IMR-90 (cell line): ENCODE results near the gene CCDC51.

ENCODE experiments used
- CHD1 ChIP-seq: IDR thresholded peaks from 2 replicates; pipeline ENCODE4 v1.6.1; 2012; ENCODE audit warnings: low read depth, low read length, improper control_type of control experiment
- POLR2A ChIP-seq: IDR thresholded peaks from 2 replicates; pipeline ENCODE4 v1.6.1; 2012; ENCODE audit warnings: mild to moderate bottlenecking, low read depth, low read length
- RAD21 ChIP-seq: IDR thresholded peaks from 2 replicates; pipeline ENCODE4 v1.6.1; 2012; ENCODE audit warnings: low read length, improper control_type of control experiment
- TF ChIP-seq, protein P1 (sequence below): conservative IDR thresholded peaks from 2 replicates; pipeline ENCODE4 v1.5.1; 2012; ENCODE audit warnings: mild to moderate bottlenecking, low read depth, low read length, improper control_type of control experiment

DNA sequence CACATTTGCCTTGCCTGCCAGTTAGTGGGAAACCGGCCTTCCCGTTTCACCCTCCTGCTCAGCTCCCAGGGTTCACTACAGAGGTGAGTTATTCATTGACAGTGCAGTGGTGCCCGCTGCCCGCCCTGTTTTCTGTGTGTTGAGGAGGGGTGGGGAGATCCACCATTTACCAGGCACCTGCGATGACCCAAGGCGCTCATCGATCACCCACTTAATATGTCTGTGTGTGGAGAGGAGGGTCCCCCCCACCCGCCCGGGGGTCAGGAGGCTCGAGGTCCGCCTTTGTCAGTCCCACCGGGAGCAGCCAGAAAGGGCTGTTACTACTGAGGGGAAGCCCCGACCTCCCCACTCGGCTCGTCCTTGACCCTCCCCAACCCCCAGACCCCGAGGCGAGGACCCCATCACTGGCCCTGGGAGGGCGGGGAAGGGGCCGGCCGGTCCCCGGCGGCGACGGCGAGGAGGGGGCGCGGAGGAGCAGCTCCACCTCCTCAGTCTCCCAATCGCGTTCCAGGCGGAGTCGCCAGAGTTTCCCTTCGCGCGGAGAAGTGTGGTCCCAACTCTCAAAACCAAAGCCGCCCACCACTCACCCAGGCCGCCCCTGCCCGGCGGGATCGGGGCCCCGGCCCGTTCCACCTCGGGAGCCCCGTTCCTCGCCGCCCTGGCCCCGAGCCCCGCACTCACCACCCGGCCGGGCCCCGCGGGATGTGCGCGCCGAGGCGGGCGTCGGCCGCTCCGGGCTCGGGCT, 11.2 kb downstream of the CCDC51 start:
- TF ChIP-seq RAD21 = no peak
- TF ChIP-seq, protein P1, sequence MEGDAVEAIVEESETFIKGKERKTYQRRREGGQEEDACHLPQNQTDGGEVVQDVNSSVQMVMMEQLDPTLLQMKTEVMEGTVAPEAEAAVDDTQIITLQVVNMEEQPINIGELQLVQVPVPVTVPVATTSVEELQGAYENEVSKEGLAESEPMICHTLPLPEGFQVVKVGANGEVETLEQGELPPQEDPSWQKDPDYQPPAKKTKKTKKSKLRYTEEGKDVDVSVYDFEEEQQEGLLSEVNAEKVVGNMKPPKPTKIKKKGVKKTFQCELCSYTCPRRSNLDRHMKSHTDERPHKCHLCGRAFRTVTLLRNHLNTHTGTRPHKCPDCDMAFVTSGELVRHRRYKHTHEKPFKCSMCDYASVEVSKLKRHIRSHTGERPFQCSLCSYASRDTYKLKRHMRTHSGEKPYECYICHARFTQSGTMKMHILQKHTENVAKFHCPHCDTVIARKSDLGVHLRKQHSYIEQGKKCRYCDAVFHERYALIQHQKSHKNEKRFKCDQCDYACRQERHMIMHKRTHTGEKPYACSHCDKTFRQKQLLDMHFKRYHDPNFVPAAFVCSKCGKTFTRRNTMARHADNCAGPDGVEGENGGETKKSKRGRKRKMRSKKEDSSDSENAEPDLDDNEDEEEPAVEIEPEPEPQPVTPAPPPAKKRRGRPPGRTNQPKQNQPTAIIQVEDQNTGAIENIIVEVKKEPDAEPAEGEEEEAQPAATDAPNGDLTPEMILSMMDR = no peak
- no peak for TF ChIP-seq POLR2A
- TF ChIP-seq CHD1 = no peak
